GM18505 (cell line): ENCODE results near the gene ZNF329.

Source experiments
- ATAC-seq: cut with Tn5 transposase; IDR thresholded peaks from one replicate; pipeline ENCODE4 v1.9.1; 2021; ENCODE audit not compliant: unreplicated experiment
- POLR2A ChIP-seq: IDR thresholded peaks from 4 replicates; pipeline ENCODE4 v1.6.1; 2011; ENCODE audit warnings: borderline replicate concordance; ENCODE audit not compliant: insufficient read depth, insufficient read length; ENCODE audit errors: extremely low read depth

ZNF329 gene

GRCh38 chr19:58150328-58150921 lies at the start of gene ZNF329:
TSS of gene ZNF329 (minus strand) at chr19:58150789. CDS start at chr19:58129503, 21,286 bp downstream.
- peak; percentile 62 for ATAC-seq
- peak; percentile 75 for TF ChIP-seq POLR2A

- no peak for TF ChIP-seq POLR2A
- ATAC-seq, result no peak
Measured at GRCh38 chr19:58196901-58197616, 46.5 kb upstream of the ZNF329 start.

GRCh38 chr19:58183817-58184215 lies 33.2 kb upstream of the ZNF329 start:
- TF ChIP-seq POLR2A, result no peak

GRCh38 chr19:58182989-58183816 lies 32.6 kb upstream of the ZNF329 start, which contains the start of gene ZNF274:
TSS of gene ZNF274 (plus strand) at chr19:58183061. CDS start at chr19:58183966, 905 bp downstream.
- peak; percentile 92 for ATAC-seq
- TF ChIP-seq POLR2A, result peak; percentile 84

More at GRCh38 chr19:58183817-58184215, 33.2 kb upstream of the ZNF329 start:
- peak; percentile 12 for ATAC-seq

GRCh38 chr19:58182577-58182988 lies 32.0 kb upstream of the ZNF329 start:
- no peak for ATAC-seq
- TF ChIP-seq POLR2A, result no peak

- TF ChIP-seq POLR2A, result no peak
- ATAC-seq, result no peak
Measured at GRCh38 chr19:58181902-58182576, 31.4 kb upstream of the ZNF329 start.

- no peak for ATAC-seq
- no peak for TF ChIP-seq POLR2A
Measured at GRCh38 chr19:58170860-58171259, 20.3 kb upstream of the ZNF329 start.

- ATAC-seq, result no peak
- no peak for TF ChIP-seq POLR2A
Measured at GRCh38 chr19:58166708-58167280, 16.2 kb upstream of the ZNF329 start.

GRCh38 chr19:58166268-58166667 lies 15.7 kb upstream of the ZNF329 start:
- no peak for ATAC-seq
- TF ChIP-seq POLR2A, result no peak

- ATAC-seq, result no peak
- TF ChIP-seq POLR2A, result no peak
Measured at GRCh38 chr19:58157045-58157728, 6.6 kb upstream of the ZNF329 start.

GRCh38 chr19:58154679-58155648 lies 4.4 kb upstream of the ZNF329 start:
- peak; percentile 53 for TF ChIP-seq POLR2A

More at GRCh38 chr19:58154679-58155648, 4.4 kb upstream of the ZNF329 start:
- peak; percentile 64 for ATAC-seq
